A549 (cell line): ENCODE measurements around the gene FTCD. TPM values are rescaled to one million over a fixed set of nuclear protein-coding genes. Genes with fewer than 3 reads are reported as not detected.

Experiments
- ATAC-seq, 2 experiments: fragments of 200-7000 bp in 1 of 2; fragments of >200 bp in 1 of 2; cut with Nextera tagmentation in 1 of 2; cut with Tn5 transposase in 1 of 2; 3 replicates each; pipeline versions ENCODE4 v1.8.0 to v1.9.1; 2018 to 2020; ENCODE audit warnings: mild to moderate bottlenecking in 1 of 2, moderate library complexity in 1 of 2
- CTCF ChIA-PET: fragments of 300-600 bp; sonication (Branson Sonifier 250); formaldehyde crosslinking; extraction: SDS; loops from one replicate; lab custom pipeline; 2021; ENCODE audit warnings: antibody characterized with exemption, inconsistent platforms; lab: Yijun Ruan, JAX
- POLR2A ChIA-PET: fragments of 350-600 bp; formaldehyde crosslinking; extraction: SDS; loops from one replicate; lab custom pipeline; 2021; ENCODE audit warnings: antibody characterized with exemption, inconsistent platforms; lab: Yijun Ruan, JAX
- DNase-seq, 2 experiments: peaks; one replicate each; pipeline versions ENCODE4 v3.0.0 to v3.0.0-alpha.2; 2011 to 2016; ENCODE audit warnings: low read depth in 1 of 2, low spot score in 1 of 2
- FAIRE-seq: peaks from 2 replicates; lab custom pipeline; 2011; peaks lifted over from hg19 to GRCh38; lab: Jason Lieb, UNC
- H3K27ac ChIP-seq, 2 experiments: fragments of >200 bp; sonication (Bioruptor Twin); formaldehyde crosslinking; 3 replicates each; pipeline ENCODE4 v1.5.1; 2016 to 2017
- H3K4me1 ChIP-seq: fragments of >200 bp; sonication (Bioruptor Twin); formaldehyde crosslinking; 3 replicates; pipeline ENCODE4 v1.6.1; 2016
- H3K4me2 ChIP-seq: fragments of >200 bp; sonication (Bioruptor Twin); formaldehyde crosslinking; 3 replicates; pipeline ENCODE4 v1.6.1; 2016
- H3K4me3 ChIP-seq: fragments of >200 bp; sonication (Bioruptor Twin); formaldehyde crosslinking; 3 replicates; pipeline ENCODE4 v1.5.1; 2016
- H3K9me3 ChIP-seq: fragments of >200 bp; sonication (Bioruptor Twin); formaldehyde crosslinking; 3 replicates; pipeline ENCODE4 v1.6.1; 2016
- BHLHE40 ChIP-seq: IDR thresholded peaks from 2 replicates; pipeline ENCODE4 v1.6.1; 2012; ENCODE audit warnings: low read depth, low read length, inconsistent platforms
- CHD4 ChIP-seq: fragments of 200-600 bp; sonication (generic); IDR thresholded peaks from 2 replicates; pipeline ENCODE4 v1.6.1; 2016; ENCODE audit warnings: antibody characterized with exemption, mild to moderate bottlenecking, borderline replicate concordance
- ESRRA ChIP-seq: fragments of 150-350 bp; IDR thresholded peaks from 2 replicates; pipeline ENCODE4 v1.6.1; 2014; ENCODE audit warnings: mild to moderate bottlenecking, low read length, borderline replicate concordance
- FOXS1 ChIP-seq: fragments of 250-450 bp; sonication (Bioruptor Pico); IDR thresholded peaks from 2 replicates; pipeline ENCODE4 v1.5.0; 2020; ENCODE audit warnings: mild to moderate bottlenecking, moderate library complexity
- KDM5A ChIP-seq: fragments of 200-600 bp; sonication (generic); IDR thresholded peaks from 2 replicates; pipeline ENCODE4 v1.6.1; 2016; ENCODE audit warnings: antibody characterized with exemption, mild to moderate bottlenecking
- POLR2A ChIP-seq: IDR thresholded peaks from 2 replicates; pipeline ENCODE4 v1.6.1; 2012; ENCODE audit warnings: mild to moderate bottlenecking, low read length
- RAD21 ChIP-seq, 2 experiments: fragments of >200 bp in 1 of 2; sonication (Bioruptor Twin) in 1 of 2; formaldehyde crosslinking in 1 of 2; IDR thresholded peaks in 1 of 2; conservative IDR thresholded peaks in 1 of 2; 2 replicates in 1 of 2; 3 replicates in 1 of 2; pipeline ENCODE4 v1.6.1; 2012 to 2018; ENCODE audit warnings: inconsistent platforms in 1 of 2
- RFX5 ChIP-seq: fragments of 450-650 bp; IDR thresholded peaks from 2 replicates; pipeline ENCODE4 v1.7.1; 2014; ENCODE audit warnings: antibody characterized with exemption, mild to moderate bottlenecking, moderate library complexity
- TP53 ChIP-seq: fragments of 250-450 bp; sonication (Bioruptor Pico); IDR thresholded peaks from 2 replicates; pipeline ENCODE4 v1.5.0; 2021; ENCODE audit warnings: mild to moderate bottlenecking, moderate library complexity
- ZSCAN20 ChIP-seq: fragments of 250-450 bp; sonication (Bioruptor Pico); IDR thresholded peaks from 2 replicates; pipeline ENCODE4 v1.8.0; 2022; ENCODE audit warnings: mild to moderate bottlenecking, moderate library complexity
- WGBS: methylation state at CpG from one replicate; pipeline ENCODE4 v1.1.6; 2017; ENCODE audit errors: missing lambda C conversion rate; 5-methylcytosine and 5-hydroxymethylcytosine counted together
- polyA plus RNA-seq, 4 experiments: library from polyadenylated mRNA; depleted of rRNA in 3 of 4; stranded (reverse); fragments of >200 nt; fragmentation: RNase III in 1 of 4; extraction: RNeasy Plus Mini Kit Qiagen cat#74134 plus additional on column Dnase treatment in 1 of 4; gene quantifications; 2 replicates in 3 of 4; 3 replicates in 1 of 4; pipeline ENCODE4 v1.2.3, GENCODE V29; 2011 to 2017
- TF ChIP-seq, protein P1 (sequence below): fragments of >200 bp; sonication (Bioruptor Twin); formaldehyde crosslinking; IDR thresholded peaks from 3 replicates; pipeline ENCODE4 v1.6.1; 2016
- TF ChIP-seq, protein P2 (sequence below): fragments of 450-650 bp; IDR thresholded peaks from 2 replicates; pipeline ENCODE4 v1.6.1; 2014; ENCODE audit warnings: antibody characterized with exemption
- TF ChIP-seq, protein P3 (sequence below): fragments of 250-450 bp; sonication (Bioruptor Pico); IDR thresholded peaks from 2 replicates; pipeline ENCODE4 v1.5.0; 2021; ENCODE audit warnings: mild to moderate bottlenecking, moderate library complexity, borderline replicate concordance
- TF ChIP-seq, protein P4 (sequence below): fragments of 250-450 bp; sonication (Bioruptor Pico); IDR thresholded peaks from 2 replicates; pipeline ENCODE4 v1.5.0; 2020; ENCODE audit warnings: low read depth, mild to moderate bottlenecking, moderate library complexity
- TF ChIP-seq, protein P5 (sequence below): fragments of 150-350 bp; IDR thresholded peaks from 2 replicates; pipeline ENCODE4 v1.6.1; 2014; ENCODE audit warnings: low read depth, mild to moderate bottlenecking, low read length

The FTCD gene
- polyA plus RNA-seq, 2 of the 4 experiments (the other 2 are of a cell fraction): not detected

DNA sequence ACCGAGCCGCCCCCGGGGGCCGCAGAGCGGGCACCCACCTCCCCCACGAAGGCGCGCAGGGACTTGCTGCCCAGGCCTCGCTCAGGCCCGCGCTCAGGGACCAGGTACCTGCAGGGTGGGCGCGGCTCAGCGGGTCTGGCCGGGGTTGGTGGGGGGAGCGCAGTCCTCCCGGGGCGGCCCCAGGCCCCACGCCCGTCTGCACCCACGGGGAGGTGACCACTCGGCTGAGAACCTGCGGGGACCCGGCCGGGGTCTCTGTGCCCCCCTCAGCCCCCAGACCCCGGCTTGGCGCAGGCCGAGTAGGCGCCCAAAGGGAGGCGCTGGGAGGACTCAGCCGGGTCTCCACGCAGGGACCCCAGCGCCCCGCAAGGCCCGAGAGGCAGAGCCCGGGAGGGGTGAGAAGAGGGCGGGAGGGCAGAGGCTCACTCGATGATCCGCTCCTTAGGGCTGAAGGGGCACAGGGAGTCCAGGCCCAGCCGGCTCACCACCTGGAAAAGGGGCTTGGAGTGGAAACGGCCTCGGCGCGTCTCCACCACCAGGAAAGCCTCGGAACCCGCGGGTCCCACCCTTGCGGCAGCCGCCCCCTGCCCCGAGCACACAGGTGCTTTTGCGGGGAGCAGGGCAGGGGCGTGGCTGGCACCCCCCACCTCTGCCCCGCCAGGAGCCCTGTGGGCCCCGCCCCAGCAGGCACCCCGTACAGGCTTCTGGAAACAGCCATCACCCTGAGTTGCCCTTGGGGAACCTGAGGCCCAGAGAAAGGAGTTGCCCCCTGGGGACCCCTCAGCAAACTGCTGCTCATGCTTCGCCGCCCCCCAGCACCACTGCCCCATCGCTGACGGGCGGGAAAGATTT is 9.3 kb downstream of the FTCD start:
- DNase-seq (no peak), ATAC-seq (no peak), FAIRE-seq (no peak)
- no peak overlapping the region for H3K27ac ChIP-seq
- POLR2A ChIA-PET: no interaction called here
- H3K4me2 ChIP-seq: no peak overlapping the region
- H3K9me3 ChIP-seq: no peaks in the 10 kb centered on the region
- H3K4me1 ChIP-seq: no peaks in the 10 kb centered on the region
- CTCF ChIA-PET: interaction anchor here (0.7 to 1.8 kb wide), 3 partner anchors 13 to 82 kb away, joined by 3 to 9 read pairs (median 4); partner anchors contain the start of gene LSS
- WGBS: 100% methylated on average over 1 of the region's 60 CpGs
- TF ChIP-seq, protein P1, sequence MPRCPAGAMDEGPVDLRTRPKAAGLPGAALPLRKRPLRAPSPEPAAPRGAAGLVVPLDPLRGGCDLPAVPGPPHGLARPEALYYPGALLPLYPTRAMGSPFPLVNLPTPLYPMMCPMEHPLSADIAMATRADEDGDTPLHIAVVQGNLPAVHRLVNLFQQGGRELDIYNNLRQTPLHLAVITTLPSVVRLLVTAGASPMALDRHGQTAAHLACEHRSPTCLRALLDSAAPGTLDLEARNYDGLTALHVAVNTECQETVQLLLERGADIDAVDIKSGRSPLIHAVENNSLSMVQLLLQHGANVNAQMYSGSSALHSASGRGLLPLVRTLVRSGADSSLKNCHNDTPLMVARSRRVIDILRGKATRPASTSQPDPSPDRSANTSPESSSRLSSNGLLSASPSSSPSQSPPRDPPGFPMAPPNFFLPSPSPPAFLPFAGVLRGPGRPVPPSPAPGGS: no peak
- TF ChIP-seq TP53 (CRISPR knock-in tag): no peak
- TF ChIP-seq, protein P2, sequence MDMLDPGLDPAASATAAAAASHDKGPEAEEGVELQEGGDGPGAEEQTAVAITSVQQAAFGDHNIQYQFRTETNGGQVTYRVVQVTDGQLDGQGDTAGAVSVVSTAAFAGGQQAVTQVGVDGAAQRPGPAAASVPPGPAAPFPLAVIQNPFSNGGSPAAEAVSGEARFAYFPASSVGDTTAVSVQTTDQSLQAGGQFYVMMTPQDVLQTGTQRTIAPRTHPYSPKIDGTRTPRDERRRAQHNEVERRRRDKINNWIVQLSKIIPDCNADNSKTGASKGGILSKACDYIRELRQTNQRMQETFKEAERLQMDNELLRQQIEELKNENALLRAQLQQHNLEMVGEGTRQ: no peak
- no peak for TF ChIP-seq RAD21 (conservative IDR thresholded peaks at IDR 0.05 in 1 of 2, IDR thresholded peaks at IDR 0.05 in 1 of 2)
- TF ChIP-seq KDM5A: no peak
- TF ChIP-seq, protein P3, sequence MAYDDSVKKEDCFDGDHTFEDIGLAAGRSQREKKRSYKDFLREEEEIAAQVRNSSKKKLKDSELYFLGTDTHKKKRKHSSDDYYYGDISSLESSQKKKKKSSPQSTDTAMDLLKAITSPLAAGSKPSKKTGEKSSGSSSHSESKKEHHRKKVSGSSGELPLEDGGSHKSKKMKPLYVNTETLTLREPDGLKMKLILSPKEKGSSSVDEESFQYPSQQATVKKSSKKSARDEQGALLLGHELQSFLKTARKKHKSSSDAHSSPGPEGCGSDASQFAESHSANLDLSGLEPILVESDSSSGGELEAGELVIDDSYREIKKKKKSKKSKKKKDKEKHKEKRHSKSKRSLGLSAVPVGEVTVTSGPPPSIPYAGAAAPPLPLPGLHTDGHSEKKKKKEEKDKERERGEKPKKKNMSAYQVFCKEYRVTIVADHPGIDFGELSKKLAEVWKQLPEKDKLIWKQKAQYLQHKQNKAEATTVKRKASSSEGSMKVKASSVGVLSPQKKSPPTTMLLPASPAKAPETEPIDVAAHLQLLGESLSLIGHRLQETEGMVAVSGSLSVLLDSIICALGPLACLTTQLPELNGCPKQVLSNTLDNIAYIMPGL (CRISPR knock-in tag): no peak
- no peak for TF ChIP-seq ESRRA
- TF ChIP-seq CHD4: no peak
- no peak for TF ChIP-seq FOXS1 (CRISPR knock-in tag)
- no peak for TF ChIP-seq BHLHE40
- TF ChIP-seq, protein P4, sequence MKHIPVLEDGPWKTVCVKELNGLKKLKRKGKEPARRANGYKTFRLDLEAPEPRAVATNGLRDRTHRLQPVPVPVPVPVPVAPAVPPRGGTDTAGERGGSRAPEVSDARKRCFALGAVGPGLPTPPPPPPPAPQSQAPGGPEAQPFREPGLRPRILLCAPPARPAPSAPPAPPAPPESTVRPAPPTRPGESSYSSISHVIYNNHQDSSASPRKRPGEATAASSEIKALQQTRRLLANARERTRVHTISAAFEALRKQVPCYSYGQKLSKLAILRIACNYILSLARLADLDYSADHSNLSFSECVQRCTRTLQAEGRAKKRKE (CRISPR knock-in tag): no peak
- no peak for TF ChIP-seq RFX5
- TF ChIP-seq, protein P5, sequence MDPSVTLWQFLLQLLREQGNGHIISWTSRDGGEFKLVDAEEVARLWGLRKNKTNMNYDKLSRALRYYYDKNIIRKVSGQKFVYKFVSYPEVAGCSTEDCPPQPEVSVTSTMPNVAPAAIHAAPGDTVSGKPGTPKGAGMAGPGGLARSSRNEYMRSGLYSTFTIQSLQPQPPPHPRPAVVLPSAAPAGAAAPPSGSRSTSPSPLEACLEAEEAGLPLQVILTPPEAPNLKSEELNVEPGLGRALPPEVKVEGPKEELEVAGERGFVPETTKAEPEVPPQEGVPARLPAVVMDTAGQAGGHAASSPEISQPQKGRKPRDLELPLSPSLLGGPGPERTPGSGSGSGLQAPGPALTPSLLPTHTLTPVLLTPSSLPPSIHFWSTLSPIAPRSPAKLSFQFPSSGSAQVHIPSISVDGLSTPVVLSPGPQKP: no peak
- no peak for TF ChIP-seq POLR2A
- TF ChIP-seq, all 56 proteins: peak for 0
- no peak overlapping the region for H3K4me3 ChIP-seq

DNA sequence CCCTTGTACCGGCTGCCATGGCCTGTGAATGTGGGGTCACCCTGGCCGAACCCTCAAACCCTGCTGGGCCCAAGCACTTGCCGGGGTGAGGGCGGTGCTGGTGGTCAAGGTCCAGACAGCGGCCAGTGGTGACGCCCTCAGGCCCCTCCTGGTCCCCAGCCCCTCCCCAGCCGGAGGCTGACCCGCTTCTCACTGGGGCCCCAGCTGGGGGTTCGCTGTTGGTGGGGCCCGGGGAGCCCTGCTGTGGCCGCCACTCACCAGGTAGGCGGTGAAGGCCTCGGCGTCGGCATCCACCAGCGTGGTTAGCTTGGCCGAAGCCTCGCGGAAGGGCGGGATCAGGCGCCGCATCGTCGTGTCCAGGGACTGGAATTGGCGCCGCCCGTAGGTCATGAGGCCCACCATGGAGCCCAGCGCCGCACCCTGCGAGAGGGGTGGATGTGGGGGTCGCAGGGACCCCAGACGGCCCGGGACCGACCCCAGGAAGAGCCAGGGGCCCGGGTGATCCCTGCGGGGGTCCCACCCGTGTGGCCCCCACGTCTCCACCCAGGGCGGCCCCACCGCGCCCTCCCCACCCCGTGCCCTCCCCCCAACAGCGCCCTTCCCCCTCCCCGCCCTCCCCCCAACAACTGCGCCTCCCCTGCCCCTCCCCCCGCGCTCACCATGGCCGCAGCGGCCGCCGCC is 10.1 kb downstream of the FTCD start:
- no peaks in the 10 kb centered on the region for H3K9me3 ChIP-seq
- TF ChIP-seq RAD21 (conservative IDR thresholded peaks at IDR 0.05 in 1 of 2, IDR thresholded peaks at IDR 0.05 in 1 of 2) (no peak), ZSCAN20 (CRISPR knock-in tag) (no peak)
- no peak for FAIRE-seq
- 85% methylated on average over 19 of the region's 51 CpGs for WGBS
- ChIA-PET POLR2A (no interaction called here), CTCF (no interaction called here)
- H3K27ac ChIP-seq: no peak overlapping the region
- H3K4me1 ChIP-seq: no peaks in the 10 kb centered on the region
- no peak overlapping the region for H3K4me3 ChIP-seq
- DNase-seq: no peak
- H3K4me2 ChIP-seq: no peak overlapping the region
- ATAC-seq: no peak
